GM19193 (cell line): Measurements from ENCODE around the gene STARD13.

Experiments
- POLR2A ChIP-seq: IDR thresholded peaks from 4 replicates; pipeline ENCODE4 v1.6.1; 2011; ENCODE audit not compliant: insufficient read depth, insufficient read length; ENCODE audit errors: extremely low read depth

Gene STARD13

GRCh38 chr13:33318037-33318436, 32.5 kb upstream of the STARD13 start:
- TF ChIP-seq POLR2A, result no peak

- no peak for TF ChIP-seq POLR2A
These were observed 31.3 kb upstream of the STARD13 start for GRCh38 chr13:33316890-33317289.

- no peak for TF ChIP-seq POLR2A
These were observed 27.9 kb upstream of the STARD13 start for GRCh38 chr13:33313504-33313903.

DNA sequence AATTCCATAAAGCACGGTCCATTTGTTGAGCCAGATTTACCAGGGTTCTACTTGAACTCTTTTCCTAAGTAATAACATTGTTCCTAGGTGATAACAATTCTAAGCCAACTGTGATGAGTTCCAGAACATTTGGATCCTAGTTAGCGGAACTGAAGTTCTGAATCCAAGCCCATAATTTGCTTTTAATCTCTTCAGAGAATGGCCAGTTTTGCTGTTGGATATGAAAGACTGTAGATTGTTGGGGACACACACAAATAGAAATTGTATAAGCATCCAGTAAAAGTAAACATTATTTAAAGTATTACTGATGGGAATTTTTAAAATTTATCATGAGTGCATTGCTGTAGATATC, 27.3 kb upstream of the STARD13 start:
- no peak for TF ChIP-seq POLR2A

- no peak for TF ChIP-seq POLR2A
These were observed 26.8 kb upstream of the STARD13 start for GRCh38 chr13:33312150-33312860.

DNA sequence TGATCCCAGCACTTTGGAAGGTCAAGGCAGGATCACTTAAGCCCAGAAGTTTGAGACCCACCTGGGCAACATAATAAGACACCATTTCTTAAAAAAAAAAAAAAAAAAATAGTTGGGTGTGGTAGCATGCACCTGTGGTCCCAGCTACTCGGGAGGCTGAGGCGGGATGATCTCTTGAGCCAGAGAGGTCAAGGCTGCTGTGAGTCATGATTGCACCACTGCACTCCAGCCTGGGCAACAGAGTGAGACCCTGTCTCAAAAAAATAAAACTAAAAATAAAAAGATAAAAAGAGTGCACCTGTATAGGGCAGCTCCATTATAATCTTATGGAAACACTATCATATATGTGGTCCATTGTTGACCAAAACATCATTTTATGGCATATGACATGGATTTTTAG, 25.5 kb upstream of the STARD13 start:
- no peak for TF ChIP-seq POLR2A

- TF ChIP-seq POLR2A, result no peak
These were observed 24.9 kb upstream of the STARD13 start for GRCh38 chr13:33310245-33311038.

DNA sequence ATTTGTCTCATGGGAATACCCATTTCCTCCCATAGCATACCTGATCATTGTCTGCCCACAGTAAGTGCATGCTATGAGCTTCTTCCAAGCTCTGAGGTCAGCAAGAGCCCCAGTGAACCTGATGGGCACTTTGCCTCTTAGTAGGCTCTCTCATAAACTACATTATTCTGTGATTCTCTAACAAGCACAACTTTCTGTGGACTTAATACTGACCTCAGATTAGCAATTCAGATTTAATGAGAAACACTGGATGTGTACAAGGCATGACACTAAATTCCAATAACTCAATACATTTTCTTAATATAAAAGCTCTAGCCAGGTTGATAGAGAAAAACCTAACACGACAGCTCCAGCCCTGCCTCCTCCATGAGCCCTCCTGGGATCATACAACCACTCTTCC, 23.3 kb upstream of the STARD13 start:
- no peak for TF ChIP-seq POLR2A

DNA sequence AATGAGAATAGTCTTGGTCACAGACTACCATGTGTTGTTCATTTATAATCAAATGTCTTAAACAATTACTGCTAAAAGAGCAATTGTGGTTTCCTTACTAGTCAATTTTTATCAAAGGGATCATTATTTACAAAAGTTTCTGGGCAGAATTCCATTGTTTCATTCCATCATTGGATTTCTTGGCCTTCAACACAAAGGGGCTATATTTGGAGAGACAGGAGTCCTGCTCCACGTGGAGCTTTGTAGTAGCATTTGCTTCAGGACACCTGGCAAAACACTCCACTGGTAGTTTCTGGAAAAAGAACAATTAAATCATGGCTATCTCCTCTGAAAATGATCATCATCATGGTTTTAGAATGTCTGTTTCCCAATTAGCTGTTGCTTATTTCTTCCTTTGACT, 22.3 kb upstream of the STARD13 start:
- TF ChIP-seq POLR2A, result no peak

DNA sequence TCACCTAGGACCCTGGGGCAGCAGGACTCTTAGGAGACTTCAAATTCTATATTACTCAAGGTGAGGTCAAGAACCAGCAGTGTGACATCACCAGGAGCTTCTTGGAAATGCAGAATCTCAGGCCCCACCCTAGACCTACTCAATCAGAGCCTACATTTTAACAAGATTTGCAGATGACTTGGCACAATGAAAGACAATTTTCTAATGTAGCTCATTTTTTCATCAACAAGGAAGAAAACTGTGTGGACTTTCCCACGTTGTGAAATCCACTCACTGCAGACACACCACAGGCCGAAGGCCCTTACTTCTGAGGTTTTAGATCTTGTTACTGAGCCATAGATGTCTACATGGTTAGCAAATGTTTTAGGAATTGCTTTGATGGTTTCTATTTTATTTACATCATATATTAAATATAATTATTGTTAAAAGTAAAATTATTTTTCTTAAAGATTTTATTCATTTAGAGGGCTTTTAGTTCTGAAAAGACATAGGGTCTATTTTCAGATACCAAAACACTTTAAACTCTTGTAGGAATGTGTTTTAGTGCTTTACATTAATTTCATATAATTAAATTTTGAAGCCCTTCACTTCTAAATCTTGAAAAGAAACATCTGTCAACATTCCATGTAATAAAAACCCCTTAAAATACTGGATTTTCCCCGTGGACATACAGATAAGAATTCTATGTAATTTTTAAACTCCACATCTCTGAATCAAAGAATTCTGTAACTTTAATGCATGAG, 18.5 kb upstream of the STARD13 start:
- TF ChIP-seq POLR2A, result no peak

DNA sequence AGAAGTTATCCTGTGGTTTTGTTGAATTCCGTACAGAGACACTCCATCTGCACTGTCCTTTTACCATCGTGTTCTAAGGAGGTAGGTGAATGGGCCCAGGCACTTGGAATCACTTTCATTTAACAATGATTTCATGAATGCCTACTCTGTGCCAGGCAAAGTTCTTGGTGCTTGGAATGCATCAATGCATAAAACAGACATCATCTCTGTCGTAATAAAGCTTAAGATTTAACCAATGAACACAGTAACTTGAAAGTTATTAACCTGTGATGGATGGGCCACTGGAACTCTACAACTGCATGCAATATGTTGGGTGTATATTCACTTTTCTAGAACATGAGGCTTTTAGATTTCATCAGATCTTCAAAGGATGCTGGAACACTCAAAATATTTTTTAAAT, 14.1 kb upstream of the STARD13 start:
- no peak for TF ChIP-seq POLR2A

- TF ChIP-seq POLR2A, result no peak
These were observed 11.4 kb upstream of the STARD13 start for GRCh38 chr13:33296793-33297425.

- no peak for TF ChIP-seq POLR2A
These were observed 7.2 kb upstream of the STARD13 start for GRCh38 chr13:33292712-33293111.

- TF ChIP-seq POLR2A, result no peak
These were observed 4.9 kb upstream of the STARD13 start for GRCh38 chr13:33290421-33290965.

GRCh38 chr13:33289966-33290365, 4.4 kb upstream of the STARD13 start:
- no peak for TF ChIP-seq POLR2A
